Naive thymus-derived CD8-positive, alpha-beta T cell (primary cell): ENCODE measurements around the gene UGT2B15. TPM values are rescaled to one million over a fixed set of nuclear protein-coding genes. Genes with fewer than 3 reads are reported as not detected.
"Not testable (repeated sequence)": the region's sequence is repeated elsewhere in the genome, so short reads cannot be mapped to it uniquely, and the experiment has no call there.

Source experiments
- ATAC-seq, 2 donors: fragments of 150-1000 bp; cut with Tn5 transposase in 1 of 2; sonication (Bioruptor Pico), chemical (Tn5 transposase) in 1 of 2; 1 replicate in 1 of 2; 2 replicates in 1 of 2; pipeline ENCODE4 v1.10.0; 2021; ENCODE audit warnings: mild to moderate bottlenecking in 2 of 2, moderate library complexity in 2 of 2
- POLR2A ChIA-PET: fragments of 350-600 bp; sonication (Branson Sonifier 250); formaldehyde crosslinking; loops from one replicate; lab custom pipeline; 2021; ENCODE audit warnings: antibody characterized with exemption; lab: Charles Lee
- DNase-seq, 10 donors: peaks; one replicate each; pipeline versions ENCODE4 v3.0.0 to v3.0.0-alpha.2; 2020 to 2022
- H3K27ac Mint-ChIP-seq, 10 donors: one replicate each; pipeline ENCODE4 v1.8.0; 2020 to 2022; ENCODE audit warnings: mild to moderate bottlenecking in 10 of 10, mixed read lengths in 10 of 10, moderate library complexity in 4 of 10, inconsistent platforms in 1 of 10
- H3K27me3 Mint-ChIP-seq, 5 donors: one replicate each; pipeline ENCODE4 v1.8.0; 2021 to 2022; ENCODE audit warnings: mixed read lengths in 5 of 5
- H3K36me3 Mint-ChIP-seq, 3 donors: one replicate each; pipeline ENCODE4 v1.8.0; 2020 to 2022; ENCODE audit warnings: mixed read lengths in 3 of 3, mild to moderate bottlenecking in 2 of 3, inconsistent platforms in 1 of 3
- H3K4me1 Mint-ChIP-seq, 4 donors: one replicate each; pipeline ENCODE4 v1.8.0; 2021 to 2022; ENCODE audit warnings: mixed read lengths in 4 of 4
- H3K4me3 Mint-ChIP-seq, 10 donors: one replicate each; pipeline ENCODE4 v1.8.0; 2020 to 2022; ENCODE audit warnings: mild to moderate bottlenecking in 10 of 10, mixed read lengths in 10 of 10, moderate library complexity in 6 of 10, inconsistent platforms in 1 of 10
- H3K9me3 Mint-ChIP-seq, 9 donors: one replicate each; pipeline ENCODE4 v1.8.0; 2020 to 2022; ENCODE audit warnings: mixed read lengths in 9 of 9, mild to moderate bottlenecking in 3 of 9, inconsistent platforms in 1 of 9, moderate library complexity in 1 of 9
- polyA plus RNA-seq, 3 donors: library from polyadenylated mRNA; unstranded; fragments of 300-500 nt; fragmentation: Illumina TruSeq; gene quantifications; one replicate each; pipeline ENCODE4 v1.2.3, GENCODE V29; 2021
- total RNA-seq, 8 experiments: library from RNA in 2 of 8; stranded (reverse) in 2 of 8; gene quantifications; one replicate each; pipeline ENCODE4 v1.2.3 and lab custom pipeline; 2021 to 2026

UGT2B15 gene
- total and polyA plus RNA-seq, 5 experiments from 2014 or later, result not detected

- H3K4me1 Mint-ChIP-seq, result no peaks in the 10 kb centered on the region
- H3K4me3 Mint-ChIP-seq, result no peak overlapping the region
- no peak overlapping the region for H3K27ac Mint-ChIP-seq
- no peaks in the 10 kb centered on the region for H3K9me3 Mint-ChIP-seq
- POLR2A ChIA-PET, result no interaction called here
- H3K36me3 Mint-ChIP-seq, result no peaks in the 10 kb centered on the region
- H3K27me3 Mint-ChIP-seq, result peaks cover 0 to 4% (median 1%) of the 10 kb centered on the region in 5 donors
- no peak for DNase-seq
- ATAC-seq, result no peak
Measured at GRCh38 chr4:68630371-68630770, 40.1 kb downstream of the UGT2B15 start.

GRCh38 chr4:68622731-68623130 lies 47.7 kb downstream of the UGT2B15 start:
- POLR2A ChIA-PET, H3K27me3 Mint-ChIP-seq, H3K4me3 Mint-ChIP-seq, DNase-seq, H3K9me3 Mint-ChIP-seq, H3K27ac Mint-ChIP-seq, H3K36me3 Mint-ChIP-seq, ATAC-seq, H3K4me1 Mint-ChIP-seq: not testable (repeated sequence)

- ATAC-seq (no peak), DNase-seq (no peak)
- no peak overlapping the region for H3K27ac Mint-ChIP-seq
- H3K9me3 Mint-ChIP-seq, result no peaks in the 10 kb centered on the region
- POLR2A ChIA-PET, result no interaction called here
- peaks cover 0 to 9% (median 2%) of the 10 kb centered on the region in 5 donors for H3K27me3 Mint-ChIP-seq
- no peak overlapping the region for H3K4me3 Mint-ChIP-seq
- no peaks in the 10 kb centered on the region for H3K4me1 Mint-ChIP-seq
- no peaks in the 10 kb centered on the region for H3K36me3 Mint-ChIP-seq
Measured at GRCh38 chr4:68617003-68617698, 53.3 kb downstream of the UGT2B15 start.

GRCh38 chr4:68615699-68616422 lies 54.6 kb downstream of the UGT2B15 start:
- no peaks in the 10 kb centered on the region for H3K36me3 Mint-ChIP-seq
- POLR2A ChIA-PET, result no interaction called here
- H3K27ac Mint-ChIP-seq, result no peak overlapping the region
- ATAC-seq, result no peak
- no peaks in the 10 kb centered on the region for H3K9me3 Mint-ChIP-seq
- H3K4me1 Mint-ChIP-seq, result no peaks in the 10 kb centered on the region
- no peak for DNase-seq
- peaks cover 0 to 9% (median 2%) of the 10 kb centered on the region in 5 donors for H3K27me3 Mint-ChIP-seq
- H3K4me3 Mint-ChIP-seq, result no peak overlapping the region

- POLR2A ChIA-PET, result no interaction called here
- ATAC-seq (no peak), DNase-seq (no peak)
- peak overlapping the region in 1 of 10 donors; percentile 32 for H3K27ac Mint-ChIP-seq
- H3K9me3 Mint-ChIP-seq, result peaks cover 0 to 2% (median 0%) of the 10 kb centered on the region in 9 donors
- no peak overlapping the region for H3K4me3 Mint-ChIP-seq
- peaks cover 0 to 4% (median 0%) of the 10 kb centered on the region in 3 donors for H3K36me3 Mint-ChIP-seq
- H3K27me3 Mint-ChIP-seq, result peaks cover 0 to 13% (median 4%) of the 10 kb centered on the region in 5 donors
- H3K4me1 Mint-ChIP-seq, result no peaks in the 10 kb centered on the region
Measured at GRCh38 chr4:68613752-68614151, 56.7 kb downstream of the UGT2B15 start.

- ATAC-seq, result no peak
- H3K9me3 Mint-ChIP-seq, result peaks cover 0 to 3% (median 0%) of the 10 kb centered on the region in 9 donors
- H3K27me3 Mint-ChIP-seq, result peaks cover 0 to 11% (median 6%) of the 10 kb centered on the region in 5 donors
- no peak overlapping the region for H3K27ac Mint-ChIP-seq
- POLR2A ChIA-PET, result no interaction called here
- no peak overlapping the region for H3K4me3 Mint-ChIP-seq
- DNase-seq, result no peak
- peaks cover 0 to 4% (median 0%) of the 10 kb centered on the region in 3 donors for H3K36me3 Mint-ChIP-seq
- no peaks in the 10 kb centered on the region for H3K4me1 Mint-ChIP-seq
Measured at GRCh38 chr4:68606240-68606639, 64.2 kb downstream of the UGT2B15 start.

- Mint-ChIP-seq H3K4me1 (no peaks in the 10 kb centered on the region), H3K36me3 (no peaks in the 10 kb centered on the region), H3K9me3 (no peaks in the 10 kb centered on the region), H3K27me3 (peaks cover 0 to 3% (median 2%) of the 10 kb centered on the region in 5 donors), H3K27ac (no peak overlapping the region), H3K4me3 (no peak overlapping the region)
- no peak for ATAC-seq
- no peak for DNase-seq
- POLR2A ChIA-PET, result no interaction called here
Measured at GRCh38 chr4:68599150-68599549, 71.3 kb downstream of the UGT2B15 start.

- no peak for ATAC-seq
- H3K36me3 Mint-ChIP-seq, result no peaks in the 10 kb centered on the region
- POLR2A ChIA-PET, result no interaction called here
- no peak for DNase-seq
- H3K4me3 Mint-ChIP-seq, result no peak overlapping the region
- H3K27me3 Mint-ChIP-seq, result peaks cover 0 to 9% (median 2%) of the 10 kb centered on the region in 5 donors
- H3K27ac Mint-ChIP-seq, result no peak overlapping the region
- H3K9me3 Mint-ChIP-seq, result no peaks in the 10 kb centered on the region
- H3K4me1 Mint-ChIP-seq, result no peaks in the 10 kb centered on the region
Measured at GRCh38 chr4:68597482-68597881, 73.0 kb downstream of the UGT2B15 start.

Other genes with a start within 250 kb of the UGT2B15 start
- gene TMPRSS11E, start 223.2 kb downstream of the UGT2B15 start, total RNA-seq, result not detected
- gene TMPRSS11E, start 223.2 kb downstream of the UGT2B15 start, polyA plus RNA-seq, result under 1 TPM in 1 of 3 donors, not detected in 2; 0.40 TPM
- not detected for gene UGT2B17, start 94.3 kb downstream of the UGT2B15 start, total RNA-seq
- not detected for gene UGT2B17, start 94.3 kb downstream of the UGT2B15 start, polyA plus RNA-seq
- gene UGT2B10, start 145.3 kb upstream of the UGT2B15 start, total RNA-seq, result not detected
- gene UGT2B10, start 145.3 kb upstream of the UGT2B15 start, polyA plus RNA-seq, result not detected